DND-41 (cell line): ENCODE results near the gene FNBP1.

Experiments used
- ATAC-seq: fragments of 200-7000 bp; cut with Tn5 transposase; 3 replicates; pipeline ENCODE4 v1.9.1; 2021; ENCODE audit warnings: low read depth; ENCODE audit not compliant: insufficient read depth
- DNase-seq: peaks from one replicate; pipeline ENCODE4 v3.0.0-alpha.2; 2020
- H2AFZ ChIP-seq: 2 replicates; pipeline ENCODE4 v1.6.0; 2012; ENCODE audit warnings: low read depth, low read length
- H3K27ac ChIP-seq: 2 replicates; pipeline ENCODE4 v1.5.1; 2012; ENCODE audit warnings: low read length, inconsistent platforms
- H3K27me3 ChIP-seq: fragments of 200-600 bp; sonication (generic); 2 replicates; pipeline ENCODE4 v1.6.0; 2012; ENCODE audit warnings: low read length, mild to moderate bottlenecking, inconsistent platforms; ENCODE audit not compliant: insufficient read depth, poor library complexity
- H3K36me3 ChIP-seq: 2 replicates; pipeline ENCODE4 v1.5.1; 2012; ENCODE audit warnings: low read length, inconsistent platforms; ENCODE audit not compliant: insufficient read depth
- H3K4me1 ChIP-seq: 2 replicates; pipeline ENCODE4 v1.5.1; 2012; ENCODE audit warnings: mild to moderate bottlenecking, low read length; ENCODE audit not compliant: insufficient read depth
- H3K4me2 ChIP-seq: 2 replicates; pipeline ENCODE4 v1.6.0; 2012; ENCODE audit warnings: mild to moderate bottlenecking, moderate library complexity, low read length, inconsistent platforms; ENCODE audit not compliant: insufficient read depth
- H3K4me3 ChIP-seq, 2 experiments: fragments of 200-600 bp in 1 of 2; shearing (Covaris generic) in 1 of 2; 2 replicates each; pipeline ENCODE4 v1.5.1; 2012 to 2016; ENCODE audit warnings: inconsistent platforms in 2 of 2, low read length in 2 of 2, mild to moderate bottlenecking in 2 of 2, low read depth in 1 of 2, moderate library complexity in 1 of 2
- H3K79me2 ChIP-seq: 2 replicates; pipeline ENCODE4 v1.6.0; 2012; ENCODE audit warnings: low read length, inconsistent platforms; ENCODE audit not compliant: insufficient read depth
- H3K9ac ChIP-seq: 2 replicates; pipeline ENCODE4 v1.6.0; 2012; ENCODE audit warnings: low read depth, mild to moderate bottlenecking, inconsistent platforms, low read length, moderate library complexity
- H3K9me3 ChIP-seq: 2 replicates; pipeline ENCODE4 v1.5.1; 2012; ENCODE audit warnings: low read length, moderate library complexity, mild to moderate bottlenecking, inconsistent platforms; ENCODE audit not compliant: insufficient read depth, severe bottlenecking
- H4K20me1 ChIP-seq: 2 replicates; pipeline ENCODE4 v1.6.0; 2012; ENCODE audit warnings: low read length; ENCODE audit not compliant: insufficient read depth
- EZH2 ChIP-seq: IDR thresholded peaks from 3 replicates; pipeline ENCODE4 v1.6.1; 2012; ENCODE audit warnings: borderline replicate concordance, low read depth, mild to moderate bottlenecking, moderate library complexity, low read length, inconsistent platforms; ENCODE audit not compliant: severe bottlenecking
- TF ChIP-seq, protein P1 (sequence below): IDR thresholded peaks from 2 replicates; pipeline ENCODE4 v1.5.1; 2012; ENCODE audit warnings: borderline replicate concordance, low read length, moderate library complexity, mild to moderate bottlenecking; ENCODE audit not compliant: poor library complexity, severe bottlenecking; ENCODE audit errors: extremely low read depth

The FNBP1 gene

DNA sequence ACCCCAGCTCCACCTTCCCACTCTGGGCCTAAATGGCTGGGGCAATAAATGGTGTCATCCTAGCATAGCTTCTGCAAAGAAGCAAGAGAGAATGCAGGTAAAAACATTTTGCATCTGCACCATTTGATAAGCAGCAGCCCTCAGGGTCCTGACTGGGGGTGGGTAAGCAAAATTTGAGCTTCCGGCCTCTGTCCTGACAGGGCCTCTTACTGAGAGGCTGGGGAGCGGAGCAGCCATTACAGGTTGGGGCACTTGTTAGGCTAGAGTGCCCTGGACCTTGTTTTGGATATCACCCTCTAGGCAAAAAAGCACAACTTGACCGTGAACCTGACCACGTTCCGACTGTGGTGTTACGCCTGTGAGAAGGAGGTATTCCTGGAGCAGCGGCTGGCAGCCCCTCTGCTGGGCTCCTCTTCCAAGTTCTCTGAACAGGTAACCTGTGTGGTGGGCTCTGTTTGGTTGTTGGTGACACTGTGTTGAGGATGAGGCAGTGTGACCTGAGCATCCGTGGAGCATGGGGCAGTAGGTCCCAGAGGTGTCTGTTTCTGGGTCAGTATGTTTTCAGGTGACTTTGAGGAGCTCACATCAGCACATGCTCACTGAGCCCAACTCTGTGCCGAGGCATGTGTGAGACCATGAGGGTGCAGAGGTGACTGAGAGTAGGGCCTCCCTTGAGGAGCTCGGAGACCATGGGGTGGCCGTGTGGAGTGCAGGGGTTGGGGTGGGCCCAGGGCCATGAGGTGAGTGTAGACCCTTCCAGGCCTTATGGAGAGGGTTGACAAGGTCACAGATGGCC is 184.6 kb downstream of the FNBP1 start:
- H3K4me1 ChIP-seq, result peaks cover 66% of the 10 kb centered on the region

DNA sequence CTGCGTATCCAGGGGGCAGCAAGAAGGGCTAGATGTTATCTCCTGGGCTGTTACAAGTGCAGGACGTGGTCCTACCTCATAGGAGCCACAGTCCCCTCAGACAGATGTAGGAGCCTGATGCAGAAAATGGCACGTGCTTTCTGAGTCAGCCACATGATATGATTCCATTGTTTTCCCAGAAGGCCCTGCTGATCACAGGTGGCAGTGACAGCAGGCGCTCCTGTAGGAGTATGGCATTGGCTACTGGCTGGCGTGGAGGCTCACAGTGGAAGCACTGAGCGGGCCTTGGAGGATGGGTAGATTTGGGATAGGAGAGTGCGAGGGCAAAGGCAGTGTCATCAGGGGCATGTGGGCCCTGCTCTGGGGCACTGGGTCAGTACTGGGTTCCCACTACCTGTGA is 185.8 kb downstream of the FNBP1 start:
- H3K79me2 ChIP-seq, result no peaks in the 10 kb centered on the region
- no peaks in the 10 kb centered on the region for H4K20me1 ChIP-seq
- peaks cover 66% of the 10 kb centered on the region for H3K4me1 ChIP-seq
- peak overlapping the region; percentile 51 for H3K27ac ChIP-seq
- 0 out of 3 replicates have a peak, but pooled peaks have one; percentile 5 for ATAC-seq
- no peak overlapping the region for H3K9ac ChIP-seq
- H3K27me3 ChIP-seq, result no peaks in the 10 kb centered on the region
- DNase-seq, result peak; percentile 46
- TF ChIP-seq, protein P1, sequence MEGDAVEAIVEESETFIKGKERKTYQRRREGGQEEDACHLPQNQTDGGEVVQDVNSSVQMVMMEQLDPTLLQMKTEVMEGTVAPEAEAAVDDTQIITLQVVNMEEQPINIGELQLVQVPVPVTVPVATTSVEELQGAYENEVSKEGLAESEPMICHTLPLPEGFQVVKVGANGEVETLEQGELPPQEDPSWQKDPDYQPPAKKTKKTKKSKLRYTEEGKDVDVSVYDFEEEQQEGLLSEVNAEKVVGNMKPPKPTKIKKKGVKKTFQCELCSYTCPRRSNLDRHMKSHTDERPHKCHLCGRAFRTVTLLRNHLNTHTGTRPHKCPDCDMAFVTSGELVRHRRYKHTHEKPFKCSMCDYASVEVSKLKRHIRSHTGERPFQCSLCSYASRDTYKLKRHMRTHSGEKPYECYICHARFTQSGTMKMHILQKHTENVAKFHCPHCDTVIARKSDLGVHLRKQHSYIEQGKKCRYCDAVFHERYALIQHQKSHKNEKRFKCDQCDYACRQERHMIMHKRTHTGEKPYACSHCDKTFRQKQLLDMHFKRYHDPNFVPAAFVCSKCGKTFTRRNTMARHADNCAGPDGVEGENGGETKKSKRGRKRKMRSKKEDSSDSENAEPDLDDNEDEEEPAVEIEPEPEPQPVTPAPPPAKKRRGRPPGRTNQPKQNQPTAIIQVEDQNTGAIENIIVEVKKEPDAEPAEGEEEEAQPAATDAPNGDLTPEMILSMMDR, result no peak
- TF ChIP-seq EZH2, result no peak
- no peaks in the 10 kb centered on the region for H3K9me3 ChIP-seq
- H2AFZ ChIP-seq, result no peak overlapping the region
- no peak overlapping the region for H3K4me2 ChIP-seq
- no peak overlapping the region for H3K4me3 ChIP-seq
- peaks cover 56% of the 10 kb centered on the region for H3K36me3 ChIP-seq

More for the DNA sequence above, 184.6 kb downstream of the FNBP1 start:
- Histone ChIP-seq H3K27me3 (no peaks in the 10 kb centered on the region), H3K79me2 (no peaks in the 10 kb centered on the region), H3K4me2 (no peak overlapping the region), H3K9me3 (no peaks in the 10 kb centered on the region), H3K9ac (no peak overlapping the region), H4K20me1 (no peaks in the 10 kb centered on the region), H3K4me3 (no peak overlapping the region), H3K36me3 (peaks cover 45% of the 10 kb centered on the region), H3K27ac (peak overlapping the region; percentile 39; the same call in 1 of the 2 replicates), H2AFZ (no peak overlapping the region)
- ATAC-seq (no peak), DNase-seq (no peak)
- TF ChIP-seq, protein P1, result no peak
- no peak for TF ChIP-seq EZH2

DNA sequence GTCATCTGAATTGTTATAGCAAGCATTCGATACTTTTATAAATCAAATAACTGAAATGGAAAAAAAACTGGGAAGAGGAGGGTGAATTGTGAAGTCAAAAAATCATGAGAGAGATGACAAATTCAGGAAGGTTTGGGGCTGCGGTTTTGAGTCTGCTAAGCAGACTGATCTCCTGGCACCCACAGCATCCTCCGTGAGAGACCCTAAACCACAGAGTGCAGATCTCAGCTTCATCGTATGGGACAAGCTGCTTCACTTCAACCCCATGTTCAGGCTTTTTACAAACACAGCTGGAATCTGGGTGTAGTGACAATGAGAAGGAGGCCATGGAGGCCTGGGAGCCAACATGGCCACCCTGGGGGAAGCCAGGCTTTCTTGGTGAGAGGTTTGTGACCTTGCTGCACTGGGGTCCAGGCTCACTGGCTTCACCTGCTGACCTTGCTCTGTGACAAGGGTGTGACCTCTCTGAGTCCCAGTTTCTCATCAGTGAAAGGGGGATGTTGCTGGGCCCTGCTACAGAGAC is 188.3 kb downstream of the FNBP1 start:
- Histone ChIP-seq H3K79me2 (no peaks in the 10 kb centered on the region), H3K9ac (peak overlapping the region; percentile 33; the same call in 1 of the 2 replicates), H4K20me1 (no peaks in the 10 kb centered on the region), H3K4me3 (no peak overlapping the region), H3K4me1 (peaks cover 50% of the 10 kb centered on the region), H3K9me3 (no peaks in the 10 kb centered on the region), H3K4me2 (no peak overlapping the region), H2AFZ (no peak overlapping the region), H3K27ac (peak overlapping the region; percentile 87), H3K36me3 (peaks cover 64% of the 10 kb centered on the region), H3K27me3 (no peaks in the 10 kb centered on the region)
- peak; percentile 97 for ATAC-seq
- peak; percentile 86 for DNase-seq
- no peak for TF ChIP-seq EZH2
- TF ChIP-seq, protein P1, result no peak
